WERI-Rb-1 (cell line): ENCODE results near the gene VEGFB.

Source experiments
- DNase-seq: peaks from one replicate; pipeline ENCODE4 v3.0.0-alpha.2; 2020
- H3K27ac ChIP-seq: fragments of 250-450 bp; sonication (Bioruptor Pico); 2 replicates; pipeline ENCODE4 v1.5.1; 2020; ENCODE audit warnings: mild to moderate bottlenecking, moderate library complexity
- H3K27me3 ChIP-seq: fragments of 250-450 bp; sonication (Bioruptor Pico); 2 replicates; pipeline ENCODE4 v1.5.1; 2021; ENCODE audit warnings: mild to moderate bottlenecking, low read depth, moderate library complexity; ENCODE audit not compliant: insufficient read depth, severe bottlenecking
- H3K36me3 ChIP-seq: fragments of 250-450 bp; sonication (Bioruptor Pico); 2 replicates; pipeline ENCODE4 v1.5.1; 2020; ENCODE audit warnings: mild to moderate bottlenecking, moderate library complexity
- H3K4me3 ChIP-seq: 2 replicates; pipeline ENCODE4 v1.5.1; 2011; ENCODE audit warnings: low read depth, mild to moderate bottlenecking, control low read depth, low read length
- H3K9me3 ChIP-seq: fragments of 250-450 bp; sonication (Bioruptor Pico); 2 replicates; pipeline ENCODE4 v1.5.1; 2021; ENCODE audit warnings: mild to moderate bottlenecking, moderate library complexity; ENCODE audit not compliant: severe bottlenecking
- CTCF ChIP-seq: IDR thresholded peaks from 2 replicates; pipeline ENCODE4 v1.5.1; 2011; ENCODE audit warnings: low read depth, mild to moderate bottlenecking, control low read depth, inconsistent platforms, low read length

The VEGFB gene

GRCh38 chr11:64285885-64286800, 51.8 kb downstream of the VEGFB start:
- TF ChIP-seq CTCF = peak; percentile 27; the same call in 1 of the 2 replicates
- peak; percentile 39 for DNase-seq
- H3K4me3 ChIP-seq = peak overlapping the region; percentile 96
- peak overlapping the region; percentile 91 for H3K27ac ChIP-seq
- H3K36me3 ChIP-seq = peaks cover 23% of the 10 kb centered on the region
- peaks cover 6% of the 10 kb centered on the region for H3K27me3 ChIP-seq
- H3K9me3 ChIP-seq = no peaks in the 10 kb centered on the region

GRCh38 chr11:64286801-64287159, 52.4 kb downstream of the VEGFB start:
- DNase-seq = no peak
- no peak overlapping the region for H3K4me3 ChIP-seq
- no peak overlapping the region for H3K27ac ChIP-seq
- TF ChIP-seq CTCF = no peak
- no peaks in the 10 kb centered on the region for H3K9me3 ChIP-seq
- H3K27me3 ChIP-seq = peaks cover 9% of the 10 kb centered on the region
- H3K36me3 ChIP-seq = peaks cover 17% of the 10 kb centered on the region

- no peak for TF ChIP-seq CTCF
- Histone ChIP-seq H3K36me3 (peaks cover 8% of the 10 kb centered on the region), H3K27me3 (peaks cover 16% of the 10 kb centered on the region), H3K4me3 (no peak overlapping the region), H3K9me3 (no peaks in the 10 kb centered on the region), H3K27ac (no peak overlapping the region)
- DNase-seq = no peak
Observed at GRCh38 chr11:64287676-64288352, 53.4 kb downstream of the VEGFB start.

GRCh38 chr11:64288353-64288750, 54.0 kb downstream of the VEGFB start:
- Histone ChIP-seq H3K36me3 (peaks cover 3% of the 10 kb centered on the region), H3K27me3 (peaks cover 22% of the 10 kb centered on the region), H3K9me3 (no peaks in the 10 kb centered on the region), H3K4me3 (no peak overlapping the region), H3K27ac (no peak overlapping the region)
- TF ChIP-seq CTCF = no peak
- no peak for DNase-seq
